ACC112 (cell line): ENCODE measurements around the gene GLT1D1.

Source experiments
- H2AFZ ChIP-seq: fragments of 200-600 bp; sonication (generic); one replicate; pipeline ENCODE4 v1.6.0; 2017; ENCODE audit warnings: antibody characterized with exemption, low read length; ENCODE audit not compliant: unreplicated experiment
- H3K27ac ChIP-seq: fragments of 200-600 bp; sonication (generic); 2 replicates; pipeline ENCODE4 v1.5.1; 2014; ENCODE audit warnings: low read depth, mild to moderate bottlenecking, antibody characterized with exemption, low read length, moderate library complexity
- H3K27me3 ChIP-seq: fragments of 200-600 bp; sonication (generic); 2 replicates; pipeline ENCODE4 v1.6.1; 2014; ENCODE audit warnings: mild to moderate bottlenecking, antibody characterized with exemption, low read length, moderate library complexity, mixed read lengths; ENCODE audit not compliant: insufficient read depth
- H3K36me3 ChIP-seq: fragments of 200-600 bp; sonication (generic); 2 replicates; pipeline ENCODE4 v1.6.1; 2016; ENCODE audit warnings: mild to moderate bottlenecking, antibody characterized with exemption, low read length, moderate library complexity, mixed read lengths; ENCODE audit not compliant: insufficient read depth
- H3K4me1 ChIP-seq: fragments of 200-600 bp; sonication (generic); one replicate; pipeline ENCODE4 v1.6.1; 2016; ENCODE audit warnings: low read length, mixed read lengths; ENCODE audit not compliant: insufficient read depth, unreplicated experiment, control insufficient read depth
- H3K4me3 ChIP-seq: fragments of 200-600 bp; sonication (generic); 2 replicates; pipeline ENCODE4 v1.5.1; 2014; ENCODE audit warnings: mild to moderate bottlenecking, low read depth, low read length
- H3K79me2 ChIP-seq: fragments of 200-600 bp; sonication (generic); one replicate; pipeline ENCODE4 v1.6.0; 2016; ENCODE audit warnings: low read length; ENCODE audit not compliant: control insufficient read depth, unreplicated experiment, insufficient read depth

GLT1D1 gene

DNA sequence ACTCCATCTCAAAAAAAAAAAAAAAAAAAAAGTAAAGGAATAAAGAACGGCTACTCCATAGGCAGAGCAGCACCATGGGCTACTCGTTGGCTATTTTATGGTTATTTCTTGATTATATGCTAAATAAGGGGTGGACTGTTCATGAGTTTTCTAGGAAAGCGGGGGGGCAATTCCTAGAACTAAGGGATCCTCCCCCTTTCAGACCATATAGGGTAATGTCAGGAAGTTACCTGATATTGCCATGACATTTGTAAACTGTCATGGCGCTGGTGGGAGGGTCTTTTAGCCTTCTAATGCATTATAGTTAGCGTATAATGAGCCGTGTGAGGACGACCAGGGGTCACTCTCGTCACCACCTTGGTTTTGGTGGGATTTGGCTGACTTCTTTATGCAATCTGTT lies 142.3 kb downstream of the GLT1D1 start:
- no peaks in the 10 kb centered on the region for H3K36me3 ChIP-seq
- no peak overlapping the region for H3K4me3 ChIP-seq
- H3K27ac ChIP-seq = no peak overlapping the region
- no peaks in the 10 kb centered on the region for H3K27me3 ChIP-seq
- no peaks in the 10 kb centered on the region for H3K4me1 ChIP-seq
- H2AFZ ChIP-seq = no peak overlapping the region
- no peaks in the 10 kb centered on the region for H3K79me2 ChIP-seq

DNA sequence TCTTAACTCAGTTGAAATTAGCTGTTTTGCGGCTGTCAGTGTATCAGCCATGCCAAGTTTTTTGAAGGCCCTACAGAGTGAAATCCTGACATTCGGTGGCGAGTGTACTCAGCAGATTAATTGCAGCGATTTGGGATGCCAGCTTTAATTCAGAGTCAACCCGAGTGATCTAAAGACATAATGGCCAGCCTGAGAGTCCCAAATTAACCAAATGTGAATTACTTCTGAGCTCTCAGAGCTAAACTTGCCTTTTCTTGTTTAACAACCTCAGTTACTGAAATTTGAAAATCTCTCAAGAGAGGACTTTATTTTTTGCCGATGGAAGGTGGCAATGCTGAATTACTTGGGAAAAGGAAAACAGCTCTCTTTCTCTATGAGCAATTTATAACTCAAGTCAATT lies 148.5 kb downstream of the GLT1D1 start:
- no peak overlapping the region for H3K27ac ChIP-seq
- H3K36me3 ChIP-seq = no peaks in the 10 kb centered on the region
- H2AFZ ChIP-seq = no peak overlapping the region
- no peaks in the 10 kb centered on the region for H3K79me2 ChIP-seq
- no peak overlapping the region for H3K4me3 ChIP-seq
- H3K4me1 ChIP-seq = no peaks in the 10 kb centered on the region
- H3K27me3 ChIP-seq = no peaks in the 10 kb centered on the region

DNA sequence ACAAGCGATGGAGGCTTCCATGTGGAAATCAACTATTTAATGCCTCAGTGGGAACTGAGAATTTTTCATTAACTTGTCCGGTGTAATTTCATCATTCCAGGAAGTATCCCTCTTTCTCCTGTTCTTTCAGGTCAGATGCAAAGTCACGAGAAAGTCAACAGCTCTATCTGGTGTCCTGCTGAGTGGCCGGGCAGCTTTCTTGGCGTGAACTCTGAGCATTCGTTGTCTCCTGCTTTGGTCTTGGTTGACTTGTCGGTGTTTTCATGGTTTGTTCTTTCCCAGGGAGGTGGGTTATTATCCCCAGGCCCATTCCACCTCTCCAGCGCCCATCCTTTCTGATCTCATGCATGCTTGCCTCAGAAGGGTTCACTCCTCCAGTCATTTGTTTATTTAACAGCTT lies 149.1 kb downstream of the GLT1D1 start:
- H3K36me3 ChIP-seq = no peaks in the 10 kb centered on the region
- no peaks in the 10 kb centered on the region for H3K27me3 ChIP-seq
- H3K4me3 ChIP-seq = no peak overlapping the region
- H3K4me1 ChIP-seq = no peaks in the 10 kb centered on the region
- no peak overlapping the region for H3K27ac ChIP-seq
- H2AFZ ChIP-seq = no peak overlapping the region
- no peaks in the 10 kb centered on the region for H3K79me2 ChIP-seq

DNA sequence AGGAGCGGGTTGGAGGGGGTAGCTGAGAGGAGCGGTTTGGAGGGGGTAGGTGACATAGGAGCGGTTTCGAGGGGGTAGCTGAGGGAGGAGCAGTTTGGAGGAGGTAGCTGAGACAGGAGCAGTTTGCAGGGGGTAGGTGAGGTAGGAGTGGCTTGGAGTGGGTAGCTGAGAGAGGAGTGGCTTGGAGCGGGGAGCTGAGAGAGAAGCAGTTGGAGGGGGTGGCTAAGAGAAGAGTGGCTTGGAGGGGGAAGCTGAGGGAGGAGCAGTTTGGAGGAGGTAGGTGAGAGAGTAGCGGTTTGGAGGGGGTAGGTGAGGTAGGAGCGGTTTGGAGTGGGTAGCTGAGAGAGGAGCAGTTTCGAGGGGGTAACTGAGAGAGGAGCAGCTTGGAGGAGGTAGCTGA lies 152.1 kb downstream of the GLT1D1 start:
- Histone ChIP-seq H3K4me1 (no peaks in the 10 kb centered on the region), H3K27ac (no peak overlapping the region), H3K79me2 (no peaks in the 10 kb centered on the region)

DNA sequence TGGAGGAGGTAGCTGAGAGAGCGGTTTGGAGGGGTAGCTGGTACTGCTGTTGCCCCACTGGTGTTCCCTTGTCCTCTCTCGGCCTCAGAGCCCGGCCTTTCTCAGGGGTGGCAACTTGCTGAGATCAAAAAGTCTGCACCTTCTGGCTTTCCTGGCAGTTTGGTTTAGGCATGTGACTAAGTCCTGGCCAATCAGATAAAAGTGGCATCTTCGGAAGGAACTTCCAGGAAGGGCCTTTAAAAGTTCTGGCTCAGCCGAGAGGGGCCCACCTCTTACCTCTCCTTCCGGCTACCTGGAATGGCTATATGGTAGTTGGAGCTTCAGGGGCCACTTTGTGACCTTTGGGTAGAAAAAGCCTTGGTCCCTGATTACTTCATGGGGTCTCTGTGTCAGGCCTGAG lies 152.6 kb downstream of the GLT1D1 start:
- H3K4me3 ChIP-seq = no peak overlapping the region
- no peak overlapping the region for H2AFZ ChIP-seq
- H3K4me1 ChIP-seq = no peaks in the 10 kb centered on the region
- H3K27ac ChIP-seq = no peak overlapping the region
- H3K36me3 ChIP-seq = no peaks in the 10 kb centered on the region
- no peaks in the 10 kb centered on the region for H3K27me3 ChIP-seq
- H3K79me2 ChIP-seq = no peaks in the 10 kb centered on the region

More for the DNA sequence above, 152.1 kb downstream of the GLT1D1 start:
- Histone ChIP-seq H3K27me3 (no peaks in the 10 kb centered on the region), H2AFZ (no peak overlapping the region), H3K4me3 (no peak overlapping the region), H3K36me3 (no peaks in the 10 kb centered on the region)

DNA sequence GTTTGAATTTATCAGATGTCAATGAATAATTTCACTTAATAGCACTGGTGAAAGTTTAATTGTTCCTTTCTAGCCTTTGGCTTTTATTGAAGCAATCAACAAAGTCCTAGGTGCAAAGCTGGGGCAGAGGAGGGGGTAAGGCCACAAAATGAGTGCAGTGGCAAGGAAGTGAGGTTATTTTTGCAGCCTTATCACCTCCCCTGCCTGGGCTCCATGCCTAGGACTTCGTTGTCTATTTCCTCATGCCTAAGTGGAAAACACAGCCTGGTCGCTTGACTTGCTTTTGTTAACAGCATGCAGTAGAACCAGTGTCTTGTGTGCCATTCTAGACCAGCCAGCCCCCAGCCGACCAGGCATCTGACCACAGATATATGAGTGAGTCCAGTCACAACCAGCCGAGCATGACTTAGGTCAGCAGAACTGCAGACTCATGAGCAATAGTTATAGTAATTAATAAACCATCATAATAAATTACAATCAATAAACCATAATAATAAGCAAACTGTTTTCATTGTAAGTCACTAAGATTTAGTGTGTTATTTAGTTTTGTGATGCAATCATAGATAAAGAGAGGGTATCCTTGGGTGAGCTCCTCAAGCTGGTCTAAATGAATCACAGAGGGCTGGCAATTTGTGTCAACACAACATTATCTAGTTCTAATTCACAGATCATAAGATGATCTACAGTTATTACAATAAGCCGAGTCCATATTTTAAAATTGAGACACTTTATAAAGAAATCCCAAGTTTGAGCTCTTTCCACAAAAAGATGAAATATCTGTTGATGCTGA lies 156.8 kb downstream of the GLT1D1 start:
- H3K4me3 ChIP-seq = no peak overlapping the region
- no peak overlapping the region for H3K27ac ChIP-seq
- H3K4me1 ChIP-seq = no peaks in the 10 kb centered on the region
- H2AFZ ChIP-seq = no peak overlapping the region
- H3K36me3 ChIP-seq = no peaks in the 10 kb centered on the region
- H3K27me3 ChIP-seq = no peaks in the 10 kb centered on the region
- H3K79me2 ChIP-seq = no peaks in the 10 kb centered on the region

DNA sequence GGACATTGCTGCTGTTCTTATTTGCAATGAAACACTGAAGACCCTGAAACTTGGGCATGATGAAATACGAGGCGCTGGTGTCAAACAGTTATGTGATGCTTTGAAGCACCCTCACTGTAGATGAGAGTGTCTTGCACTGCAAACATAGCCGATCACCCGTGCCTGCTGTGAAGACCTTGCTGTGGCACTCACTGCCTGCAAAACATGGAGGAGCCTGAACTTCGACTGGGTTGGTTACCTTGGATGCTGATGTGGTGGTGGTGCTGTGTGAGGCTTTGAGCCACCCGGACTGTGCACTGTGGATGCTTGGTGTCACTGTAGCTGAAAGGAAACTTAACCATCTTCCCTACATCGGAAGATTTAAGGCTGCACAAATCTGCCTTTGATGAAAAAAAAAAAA lies 162.9 kb downstream of the GLT1D1 start:
- Histone ChIP-seq H3K27me3 (no peaks in the 10 kb centered on the region), H3K4me1 (no peaks in the 10 kb centered on the region), H2AFZ (no peak overlapping the region), H3K79me2 (no peaks in the 10 kb centered on the region), H3K4me3 (no peak overlapping the region), H3K36me3 (no peaks in the 10 kb centered on the region), H3K27ac (no peak overlapping the region)

DNA sequence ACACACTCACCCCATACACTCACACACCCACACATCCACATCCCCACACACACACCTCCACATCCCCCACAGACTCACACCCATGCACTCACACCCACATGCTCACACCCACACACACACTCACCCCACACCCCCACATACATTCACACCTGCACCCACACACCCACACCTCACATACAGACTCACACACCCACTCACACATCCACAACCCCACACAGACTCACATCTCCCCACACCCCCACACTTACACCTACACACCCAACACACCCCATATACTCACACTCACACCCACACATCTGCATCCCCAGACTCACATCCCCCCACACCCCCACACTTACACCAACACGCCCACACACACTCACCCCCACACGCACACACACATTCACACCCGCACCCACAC lies 171.8 kb downstream of the GLT1D1 start:
- H3K27me3 ChIP-seq = no peaks in the 10 kb centered on the region
- H2AFZ ChIP-seq = no peak overlapping the region
- H3K79me2 ChIP-seq = no peaks in the 10 kb centered on the region
- no peaks in the 10 kb centered on the region for H3K36me3 ChIP-seq
- no peaks in the 10 kb centered on the region for H3K4me1 ChIP-seq
- H3K27ac ChIP-seq = no peak overlapping the region
- no peak overlapping the region for H3K4me3 ChIP-seq

DNA sequence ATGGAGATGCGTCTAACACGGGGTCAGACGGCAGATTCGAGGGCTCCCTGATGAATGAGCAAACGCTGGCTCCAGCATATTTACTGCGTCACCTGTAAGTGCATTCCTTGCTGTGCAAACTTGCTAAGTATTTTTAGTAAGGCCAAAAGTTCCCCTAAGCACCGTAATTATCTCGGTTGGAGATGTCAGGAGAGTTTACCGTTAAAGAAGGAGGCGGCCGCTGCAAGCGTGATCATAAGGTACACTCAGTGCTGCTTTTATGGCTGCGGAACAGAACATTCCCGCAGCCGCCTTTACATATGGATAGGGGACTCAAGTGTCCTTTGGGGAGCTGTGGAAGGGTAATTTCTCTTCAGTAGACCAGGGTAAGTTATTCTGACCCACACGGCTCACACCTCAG lies 175.6 kb downstream of the GLT1D1 start:
- Histone ChIP-seq H3K4me1 (no peaks in the 10 kb centered on the region), H3K36me3 (no peaks in the 10 kb centered on the region), H3K27me3 (no peaks in the 10 kb centered on the region), H2AFZ (no peak overlapping the region), H3K4me3 (no peak overlapping the region), H3K27ac (no peak overlapping the region), H3K79me2 (no peaks in the 10 kb centered on the region)
